Smooth muscle cell (in vitro differentiated cells): ENCODE results near the gene ZNF492. TPM values are rescaled to one million over a fixed set of nuclear protein-coding genes. Genes with fewer than 3 reads are reported as not detected.
"Not testable (repeated sequence)": the region's sequence is repeated elsewhere in the genome, so short reads cannot be mapped to it uniquely, and the experiment has no call there.

Experiments used
- DNase-seq: peaks from one replicate; lab custom pipeline; 2025; ENCODE audit not compliant: unreplicated experiment; lab: John Stamatoyannopoulos, UW
- H2AFZ ChIP-seq: fragments of 200-600 bp; sonication (generic); 2 replicates; pipeline ENCODE4 v1.6.0; 2016; ENCODE audit warnings: antibody characterized with exemption, low read depth, mild to moderate bottlenecking
- H3F3A ChIP-seq: fragments of 200-600 bp; sonication (generic); 2 replicates; pipeline ENCODE4 v1.6.0; 2017; ENCODE audit warnings: antibody characterized with exemption, low read depth
- H3K27ac ChIP-seq: fragments of 200-600 bp; sonication (generic); 2 replicates; pipeline ENCODE4 v1.5.1; 2016; ENCODE audit warnings: low read depth, mild to moderate bottlenecking
- H3K27me3 ChIP-seq: fragments of 200-600 bp; sonication (generic); 2 replicates; pipeline ENCODE4 v1.6.1; 2016; ENCODE audit warnings: low read depth, mild to moderate bottlenecking
- H3K36me3 ChIP-seq: fragments of 200-600 bp; sonication (generic); 2 replicates; pipeline ENCODE4 v1.5.1; 2016; ENCODE audit warnings: low read depth
- H3K4me1 ChIP-seq: fragments of 200-600 bp; sonication (generic); 2 replicates; pipeline ENCODE4 v1.5.1; 2016; ENCODE audit warnings: low read depth
- H3K4me2 ChIP-seq: fragments of 200-600 bp; sonication (generic); 2 replicates; pipeline ENCODE4 v1.6.0; 2016; ENCODE audit warnings: mild to moderate bottlenecking
- H3K4me3 ChIP-seq: fragments of 200-600 bp; sonication (generic); 2 replicates; pipeline ENCODE4 v1.5.1; 2016; ENCODE audit warnings: mild to moderate bottlenecking
- H3K79me2 ChIP-seq: fragments of 200-600 bp; sonication (generic); 2 replicates; pipeline ENCODE4 v1.6.0; 2016; ENCODE audit warnings: low read depth, mild to moderate bottlenecking
- H3K9ac ChIP-seq: fragments of 200-600 bp; sonication (generic); 2 replicates; pipeline ENCODE4 v1.6.0; 2016; ENCODE audit warnings: low read depth
- H3K9me3 ChIP-seq: fragments of 200-600 bp; sonication (generic); replicated peaks from 2 replicates; pipeline ENCODE4 v1.5.1; 2016; ENCODE audit warnings: low read depth
- H4K20me1 ChIP-seq: fragments of 200-600 bp; sonication (generic); 2 replicates; pipeline ENCODE4 v1.6.0; 2016; ENCODE audit warnings: low read depth
- WGBS: methylation state at CpG from one replicate; pipeline ENCODE4 v1.1.7; 2016; ENCODE audit warnings: low lambda C conversion rate; 5-methylcytosine and 5-hydroxymethylcytosine counted together
- polyA plus RNA-seq: library from polyadenylated mRNA; unstranded; fragments of >200 nt; fragmentation: Nextera tagmentation; extraction: Ambion mirVana; gene quantifications from 2 replicates; pipeline ENCODE4 v1.2.1, GENCODE V29; 2016
- total RNA-seq: library from RNA; depleted of rRNA; stranded (reverse); fragments of >200 nt; gene quantifications from 2 replicates; pipeline ENCODE4 v1.2.3, GENCODE V29; 2014
- TF ChIP-seq, protein P1 (sequence below): fragments of 200-600 bp; sonication (generic); IDR thresholded peaks from 2 replicates; pipeline ENCODE4 v1.5.1; 2017; ENCODE audit warnings: borderline replicate concordance, mild to moderate bottlenecking, antibody characterized with exemption; ENCODE audit not compliant: insufficient read depth, poor library complexity, severe bottlenecking

ZNF492 gene
- total and polyA plus RNA-seq, 2 experiments from 2014 or later = not detected

DNA sequence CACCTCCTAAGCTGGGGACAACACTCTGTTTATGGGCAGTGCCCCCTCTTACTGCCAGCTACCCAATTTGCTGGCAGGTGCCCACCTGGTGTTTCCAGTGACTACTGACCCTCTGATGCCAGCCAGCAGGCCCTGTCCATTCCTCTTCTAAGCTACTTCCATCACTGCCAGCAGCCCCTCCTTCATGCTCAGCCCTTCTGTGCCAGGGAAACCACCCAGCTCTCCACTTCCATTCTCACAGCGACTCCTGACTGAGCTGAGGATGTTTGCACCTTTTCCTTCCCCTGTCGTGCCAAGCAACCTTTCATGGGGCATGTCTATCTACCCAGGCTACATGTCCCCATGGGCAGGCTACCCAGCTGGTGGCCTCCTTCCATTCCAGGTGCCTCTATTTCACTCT is 24.0 kb upstream of the ZNF492 start:
- TF ChIP-seq, protein P1, sequence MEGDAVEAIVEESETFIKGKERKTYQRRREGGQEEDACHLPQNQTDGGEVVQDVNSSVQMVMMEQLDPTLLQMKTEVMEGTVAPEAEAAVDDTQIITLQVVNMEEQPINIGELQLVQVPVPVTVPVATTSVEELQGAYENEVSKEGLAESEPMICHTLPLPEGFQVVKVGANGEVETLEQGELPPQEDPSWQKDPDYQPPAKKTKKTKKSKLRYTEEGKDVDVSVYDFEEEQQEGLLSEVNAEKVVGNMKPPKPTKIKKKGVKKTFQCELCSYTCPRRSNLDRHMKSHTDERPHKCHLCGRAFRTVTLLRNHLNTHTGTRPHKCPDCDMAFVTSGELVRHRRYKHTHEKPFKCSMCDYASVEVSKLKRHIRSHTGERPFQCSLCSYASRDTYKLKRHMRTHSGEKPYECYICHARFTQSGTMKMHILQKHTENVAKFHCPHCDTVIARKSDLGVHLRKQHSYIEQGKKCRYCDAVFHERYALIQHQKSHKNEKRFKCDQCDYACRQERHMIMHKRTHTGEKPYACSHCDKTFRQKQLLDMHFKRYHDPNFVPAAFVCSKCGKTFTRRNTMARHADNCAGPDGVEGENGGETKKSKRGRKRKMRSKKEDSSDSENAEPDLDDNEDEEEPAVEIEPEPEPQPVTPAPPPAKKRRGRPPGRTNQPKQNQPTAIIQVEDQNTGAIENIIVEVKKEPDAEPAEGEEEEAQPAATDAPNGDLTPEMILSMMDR = no peak
- 65% methylated on average over 2 of the region's 2 CpGs for WGBS
- no peaks in the 10 kb centered on the region for H4K20me1 ChIP-seq

DNA sequence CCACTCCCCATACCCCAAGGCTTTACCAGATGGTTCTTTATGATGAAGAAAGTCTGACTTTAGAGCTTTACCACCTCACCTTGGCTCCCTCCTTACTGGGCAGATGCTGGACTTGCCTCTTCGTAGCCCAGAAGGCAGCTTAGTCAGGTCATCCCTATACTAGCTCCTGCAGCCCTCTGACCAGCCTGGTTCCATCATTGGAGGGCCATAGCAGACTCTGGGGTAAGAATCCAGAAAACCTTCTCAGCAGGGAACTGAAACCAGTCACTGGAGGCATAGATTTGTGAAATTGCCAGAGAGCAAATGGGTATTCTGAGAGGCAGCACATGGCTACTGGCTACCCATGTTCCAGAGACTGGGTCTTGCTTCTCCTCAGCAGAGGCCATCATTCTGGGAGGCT is 21.8 kb upstream of the ZNF492 start:
- Histone ChIP-seq H3K27me3 (no peaks in the 10 kb centered on the region), H3K36me3 (no peaks in the 10 kb centered on the region), H2AFZ (no peak overlapping the region), H3K9me3 (peaks cover 3% of the 10 kb centered on the region), H3K4me2 (no peak overlapping the region), H3K4me3 (no peak overlapping the region), H3K27ac (no peak overlapping the region), H3K9ac (no peak overlapping the region), H3F3A (no peaks in the 10 kb centered on the region), H3K4me1 (no peaks in the 10 kb centered on the region), H3K79me2 (no peaks in the 10 kb centered on the region), H4K20me1 (no peaks in the 10 kb centered on the region)
- DNase-seq = no peak
- TF ChIP-seq, protein P1 = no peak
- 24% methylated on average over 1 of the region's 1 CpG for WGBS

More for the DNA sequence above, 24.0 kb upstream of the ZNF492 start:
- Histone ChIP-seq H3K27ac (no peak overlapping the region), H3K9me3 (peaks cover 3% of the 10 kb centered on the region), H3K4me1 (no peaks in the 10 kb centered on the region), H3K4me3 (no peak overlapping the region), H3K27me3 (no peaks in the 10 kb centered on the region), H3K79me2 (no peaks in the 10 kb centered on the region), H3F3A (no peaks in the 10 kb centered on the region), H3K9ac (no peak overlapping the region), H2AFZ (no peak overlapping the region), H3K36me3 (no peaks in the 10 kb centered on the region), H3K4me2 (no peak overlapping the region)
- no peak for DNase-seq

DNA sequence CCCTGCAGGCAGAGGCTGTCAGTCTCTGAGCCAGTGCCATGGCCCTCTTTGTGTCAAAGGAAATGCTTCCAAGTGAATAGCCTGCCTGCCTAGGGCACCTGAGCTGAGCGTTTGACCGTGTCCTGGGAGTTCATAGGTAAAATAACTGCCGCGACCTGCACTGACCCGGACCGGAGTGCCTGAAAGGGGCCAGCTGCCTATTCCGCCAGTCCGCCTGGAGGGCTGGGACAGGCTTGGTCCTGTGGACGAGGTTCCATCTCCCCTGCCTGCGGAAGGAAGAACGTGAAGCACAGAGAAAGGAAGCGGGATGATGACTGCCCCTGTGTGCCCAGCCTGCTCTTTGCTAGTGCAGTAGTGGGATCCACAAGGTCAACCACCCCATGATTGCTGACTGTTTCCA is 17.5 kb upstream of the ZNF492 start:
- H4K20me1 ChIP-seq = no peaks in the 10 kb centered on the region
- H3K27ac ChIP-seq = no peak overlapping the region
- no peak overlapping the region for H3K4me2 ChIP-seq
- H3K4me3 ChIP-seq = no peak overlapping the region
- H3K9ac ChIP-seq = no peak overlapping the region
- no peaks in the 10 kb centered on the region for H3K79me2 ChIP-seq
- no peaks in the 10 kb centered on the region for H3K36me3 ChIP-seq
- H3K9me3 ChIP-seq = peaks cover 3% of the 10 kb centered on the region
- no peaks in the 10 kb centered on the region for H3K27me3 ChIP-seq
- no peaks in the 10 kb centered on the region for H3F3A ChIP-seq
- no peak overlapping the region for H2AFZ ChIP-seq
- no peaks in the 10 kb centered on the region for H3K4me1 ChIP-seq
- 91% methylated on average over 12 of the region's 12 CpGs for WGBS
- TF ChIP-seq, protein P1 = no peak
- DNase-seq = no peak

DNA sequence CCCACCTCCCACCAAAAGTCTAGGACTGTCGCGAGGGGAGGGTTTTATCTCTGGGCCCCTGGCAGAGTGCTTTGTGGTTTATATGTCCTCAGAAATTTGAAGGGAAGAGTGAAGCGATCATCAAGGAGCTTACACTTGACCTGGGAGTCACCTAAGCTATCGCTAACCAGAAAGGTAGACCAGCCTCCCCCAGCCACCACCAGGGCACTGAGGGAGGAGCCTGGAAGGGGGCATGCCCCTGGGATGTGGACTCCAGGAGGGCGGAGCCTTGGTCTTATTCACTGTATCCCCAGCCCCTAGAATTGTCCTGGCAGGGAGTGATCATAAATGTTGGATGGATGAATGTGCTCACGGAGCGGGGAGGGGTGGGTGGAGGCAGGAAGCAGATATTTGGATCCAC is 16.9 kb upstream of the ZNF492 start:
- 85% methylated on average over 7 of the region's 7 CpGs for WGBS
- not testable (repeated sequence) for H3K79me2 ChIP-seq, H3K27me3 ChIP-seq, H3K4me3 ChIP-seq, H3K36me3 ChIP-seq, H4K20me1 ChIP-seq, H3K9me3 ChIP-seq, H2AFZ ChIP-seq, H3F3A ChIP-seq, H3K27ac ChIP-seq, H3K4me1 ChIP-seq, DNase-seq, H3K9ac ChIP-seq, H3K4me2 ChIP-seq
